ENCODE data around the gene HERC5.

HERC5 gene

DNA sequence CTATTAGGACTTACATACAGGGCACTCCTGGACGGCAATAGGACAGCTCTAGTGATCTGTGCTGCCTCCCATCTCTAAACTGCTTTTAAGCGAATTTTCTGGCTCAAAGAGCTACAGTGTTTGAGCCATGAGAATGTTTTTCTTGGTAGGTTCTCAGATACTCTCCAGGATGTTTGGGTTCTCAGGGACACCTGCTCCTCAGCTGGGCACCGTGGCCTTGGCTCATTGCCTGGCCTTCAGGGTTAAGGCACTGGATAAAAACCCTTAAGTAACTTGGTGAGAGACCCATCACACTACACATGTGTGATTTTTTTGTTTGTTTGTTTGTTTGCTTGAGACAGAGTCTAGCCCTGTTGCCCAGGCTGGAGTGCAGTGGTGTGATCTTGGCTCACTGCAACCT, 38.5 kb upstream of the HERC5 start:
- TF ChIP-seq, protein P1, sequence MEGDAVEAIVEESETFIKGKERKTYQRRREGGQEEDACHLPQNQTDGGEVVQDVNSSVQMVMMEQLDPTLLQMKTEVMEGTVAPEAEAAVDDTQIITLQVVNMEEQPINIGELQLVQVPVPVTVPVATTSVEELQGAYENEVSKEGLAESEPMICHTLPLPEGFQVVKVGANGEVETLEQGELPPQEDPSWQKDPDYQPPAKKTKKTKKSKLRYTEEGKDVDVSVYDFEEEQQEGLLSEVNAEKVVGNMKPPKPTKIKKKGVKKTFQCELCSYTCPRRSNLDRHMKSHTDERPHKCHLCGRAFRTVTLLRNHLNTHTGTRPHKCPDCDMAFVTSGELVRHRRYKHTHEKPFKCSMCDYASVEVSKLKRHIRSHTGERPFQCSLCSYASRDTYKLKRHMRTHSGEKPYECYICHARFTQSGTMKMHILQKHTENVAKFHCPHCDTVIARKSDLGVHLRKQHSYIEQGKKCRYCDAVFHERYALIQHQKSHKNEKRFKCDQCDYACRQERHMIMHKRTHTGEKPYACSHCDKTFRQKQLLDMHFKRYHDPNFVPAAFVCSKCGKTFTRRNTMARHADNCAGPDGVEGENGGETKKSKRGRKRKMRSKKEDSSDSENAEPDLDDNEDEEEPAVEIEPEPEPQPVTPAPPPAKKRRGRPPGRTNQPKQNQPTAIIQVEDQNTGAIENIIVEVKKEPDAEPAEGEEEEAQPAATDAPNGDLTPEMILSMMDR (IDR thresholded peaks at IDR 0.05; ENCODE audit: insufficient read depth, low read length): no peak
- TF ChIP-seq SPI1 (IDR thresholded peaks at IDR 0.05; ENCODE audit: borderline replicate concordance, low read depth) (no peak), GABPA (IDR thresholded peaks at IDR 0.05; ENCODE audit: low read depth) (no peak), POLR2AphosphoS5 (IDR thresholded peaks at IDR 0.05; ENCODE audit: low read depth) (no peak)

GRCh38 chr4:88419874-88420273, 37.0 kb upstream of the HERC5 start:
- Histone ChIP-seq H3K4me3 (replicated peaks; ENCODE audit: insufficient read depth, low read length) (no peak overlapping the region), H3K27ac (replicated peaks) (no peak overlapping the region), H3K27me3 (ENCODE audit: insufficient read depth, poor library complexity, severe bottlenecking) (no peaks in the 10 kb centered on the region)
- DNase-seq (ENCODE audit: low read depth in 1 of 2, low spot score in 1 of 2): no peak
- TF ChIP-seq SPI1 (IDR thresholded peaks at IDR 0.05; ENCODE audit: borderline replicate concordance, low read depth) (no peak), POLR2AphosphoS5 (IDR thresholded peaks at IDR 0.05; ENCODE audit: low read depth) (no peak), GABPA (IDR thresholded peaks at IDR 0.05; ENCODE audit: low read depth) (no peak)
- TF ChIP-seq, protein P2, sequence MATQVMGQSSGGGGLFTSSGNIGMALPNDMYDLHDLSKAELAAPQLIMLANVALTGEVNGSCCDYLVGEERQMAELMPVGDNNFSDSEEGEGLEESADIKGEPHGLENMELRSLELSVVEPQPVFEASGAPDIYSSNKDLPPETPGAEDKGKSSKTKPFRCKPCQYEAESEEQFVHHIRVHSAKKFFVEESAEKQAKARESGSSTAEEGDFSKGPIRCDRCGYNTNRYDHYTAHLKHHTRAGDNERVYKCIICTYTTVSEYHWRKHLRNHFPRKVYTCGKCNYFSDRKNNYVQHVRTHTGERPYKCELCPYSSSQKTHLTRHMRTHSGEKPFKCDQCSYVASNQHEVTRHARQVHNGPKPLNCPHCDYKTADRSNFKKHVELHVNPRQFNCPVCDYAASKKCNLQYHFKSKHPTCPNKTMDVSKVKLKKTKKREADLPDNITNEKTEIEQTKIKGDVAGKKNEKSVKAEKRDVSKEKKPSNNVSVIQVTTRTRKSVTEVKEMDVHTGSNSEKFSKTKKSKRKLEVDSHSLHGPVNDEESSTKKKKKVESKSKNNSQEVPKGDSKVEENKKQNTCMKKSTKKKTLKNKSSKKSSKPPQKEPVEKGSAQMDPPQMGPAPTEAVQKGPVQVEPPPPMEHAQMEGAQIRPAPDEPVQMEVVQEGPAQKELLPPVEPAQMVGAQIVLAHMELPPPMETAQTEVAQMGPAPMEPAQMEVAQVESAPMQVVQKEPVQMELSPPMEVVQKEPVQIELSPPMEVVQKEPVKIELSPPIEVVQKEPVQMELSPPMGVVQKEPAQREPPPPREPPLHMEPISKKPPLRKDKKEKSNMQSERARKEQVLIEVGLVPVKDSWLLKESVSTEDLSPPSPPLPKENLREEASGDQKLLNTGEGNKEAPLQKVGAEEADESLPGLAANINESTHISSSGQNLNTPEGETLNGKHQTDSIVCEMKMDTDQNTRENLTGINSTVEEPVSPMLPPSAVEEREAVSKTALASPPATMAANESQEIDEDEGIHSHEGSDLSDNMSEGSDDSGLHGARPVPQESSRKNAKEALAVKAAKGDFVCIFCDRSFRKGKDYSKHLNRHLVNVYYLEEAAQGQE (IDR thresholded peaks at IDR 0.05; ENCODE audit: insufficient replicate concordance, low read depth): no peak
- TF ChIP-seq, protein P1 (IDR thresholded peaks at IDR 0.05; ENCODE audit: insufficient read depth, low read length): no peak

More for the DNA sequence above, 38.5 kb upstream of the HERC5 start:
- DNase-seq (ENCODE audit: low read depth in 1 of 2, low spot score in 1 of 2): no peak
- H3K27me3 ChIP-seq (ENCODE audit: insufficient read depth, poor library complexity, severe bottlenecking): no peaks in the 10 kb centered on the region
- H3K4me3 ChIP-seq (replicated peaks; ENCODE audit: insufficient read depth, low read length): no peak overlapping the region
- no peak overlapping the region for H3K27ac ChIP-seq (replicated peaks)

DNA sequence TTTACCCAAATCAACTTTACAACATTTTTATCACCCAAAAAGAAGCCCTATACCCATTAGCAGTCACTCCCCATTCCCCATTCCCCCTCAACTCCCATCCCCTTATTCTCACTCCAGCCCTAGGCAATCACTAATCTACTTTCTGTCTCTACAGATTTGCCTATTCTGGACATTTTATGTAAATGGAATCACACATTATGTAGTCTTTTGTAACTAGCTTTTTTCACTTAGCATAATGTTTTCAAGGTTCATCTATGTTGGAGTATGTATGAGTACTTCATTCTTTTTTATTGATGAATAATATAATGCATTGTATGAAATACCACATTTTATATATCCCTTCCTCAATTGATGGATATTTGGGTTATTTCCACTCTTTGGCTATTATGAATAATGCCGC, 36.1 kb upstream of the HERC5 start:
- Histone ChIP-seq H3K27ac (replicated peaks) (no peak overlapping the region), H3K4me3 (replicated peaks; ENCODE audit: insufficient read depth, low read length) (no peak overlapping the region), H3K27me3 (ENCODE audit: insufficient read depth, poor library complexity, severe bottlenecking) (no peaks in the 10 kb centered on the region)
- TF ChIP-seq, protein P1 (IDR thresholded peaks at IDR 0.05; ENCODE audit: insufficient read depth, low read length): no peak
- TF ChIP-seq SPI1 (IDR thresholded peaks at IDR 0.05; ENCODE audit: borderline replicate concordance, low read depth): no peak
- no peak for TF ChIP-seq POLR2AphosphoS5 (IDR thresholded peaks at IDR 0.05; ENCODE audit: low read depth)
- TF ChIP-seq GABPA (IDR thresholded peaks at IDR 0.05; ENCODE audit: low read depth): no peak
- TF ChIP-seq, protein P2 (IDR thresholded peaks at IDR 0.05; ENCODE audit: insufficient replicate concordance, low read depth): no peak
- no peak for DNase-seq (ENCODE audit: low read depth in 1 of 2, low spot score in 1 of 2)

DNA sequence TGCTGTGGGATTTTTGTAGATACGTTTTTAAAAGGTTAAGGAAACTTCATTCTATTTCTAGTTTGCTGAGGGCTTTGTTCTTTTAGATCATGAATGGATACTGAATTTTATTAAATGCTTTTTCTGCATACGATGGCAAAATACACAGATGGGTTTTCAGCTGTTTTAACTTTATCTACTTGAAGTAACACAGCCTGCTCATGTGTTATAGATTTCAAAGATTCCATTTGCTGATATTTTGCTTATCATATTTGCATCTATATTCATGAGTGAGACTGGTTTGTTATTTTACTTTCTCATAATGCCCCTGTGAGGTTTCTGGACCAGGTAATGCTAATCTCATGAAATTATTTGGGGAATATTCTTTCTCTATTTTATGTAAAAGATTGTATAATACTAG, 34.5 kb upstream of the HERC5 start:
- TF ChIP-seq POLR2AphosphoS5 (IDR thresholded peaks at IDR 0.05; ENCODE audit: low read depth): no peak
- TF ChIP-seq, protein P1 (IDR thresholded peaks at IDR 0.05; ENCODE audit: insufficient read depth, low read length): no peak
- TF ChIP-seq, protein P2 (IDR thresholded peaks at IDR 0.05; ENCODE audit: insufficient replicate concordance, low read depth): no peak
- TF ChIP-seq SPI1 (IDR thresholded peaks at IDR 0.05; ENCODE audit: borderline replicate concordance, low read depth): no peak
- TF ChIP-seq GABPA (IDR thresholded peaks at IDR 0.05; ENCODE audit: low read depth): no peak
- Histone ChIP-seq H3K4me3 (replicated peaks; ENCODE audit: insufficient read depth, low read length) (no peak overlapping the region), H3K27me3 (ENCODE audit: insufficient read depth, poor library complexity, severe bottlenecking) (no peaks in the 10 kb centered on the region), H3K27ac (replicated peaks) (no peak overlapping the region)
- no peak for DNase-seq (ENCODE audit: low read depth in 1 of 2, low spot score in 1 of 2)
